K562 (cell line): ENCODE results near the gene ARL14EPL. TPM values are rescaled to one million over a fixed set of nuclear protein-coding genes. Genes with fewer than 3 reads are reported as not detected.

ENCODE experiments used
- ATAC-seq: fragments of 200-7000 bp; cut with Tn5 transposase; 3 replicates; pipeline ENCODE4 v1.9.1; 2020; ENCODE audit warnings: moderate library complexity
- BruUV-seq: library from RNA; stranded (reverse); fragments of 400-500 nt; replicated peaks from 2 replicates; lab custom pipeline; 2021; lab: Mats Ljungman, UMichigan
- CTCF ChIA-PET: fragments of 300-600 bp; formaldehyde crosslinking; extraction: SDS; loops from one replicate; lab custom pipeline; 2021; ENCODE audit warnings: low intra/inter-chr PET ratio; lab: Yijun Ruan, JAX
- POLR2A ChIA-PET: fragments of 300-600, 350-650 bp; sonication (Branson Sonifier 250); formaldehyde crosslinking; extraction: SDS; loops from one replicate; lab custom pipeline; 2021; ENCODE audit warnings: antibody characterized with exemption, inconsistent platforms; lab: Yijun Ruan, JAX
- DNase-seq, 4 experiments: peaks; one replicate each; pipeline versions ENCODE4 v3.0.0 to v3.0.0-alpha.2; 2011 to 2018; ENCODE audit warnings: low spot score in 3 of 4, mixed read lengths in 3 of 4; ENCODE audit errors: extremely low read depth in 1 of 4
- FAIRE-seq: peaks from 2 replicates; lab custom pipeline; 2011; peaks lifted over from hg19 to GRCh38; lab: Jason Lieb, UNC
- H2AFZ ChIP-seq: 2 replicates; pipeline ENCODE4 v1.6.0; 2011; ENCODE audit warnings: low read depth, low read length, control low read depth, inconsistent platforms
- H3K27ac ChIP-seq: fragments of 200-600 bp; 3 replicates; pipeline ENCODE4 v1.8.0; 2011; ENCODE audit warnings: low read depth, mild to moderate bottlenecking, control low read depth, inconsistent platforms, low read length, moderate library complexity, mixed read lengths; ENCODE audit errors: extremely low read depth
- H3K27me3 ChIP-seq, 2 experiments: fragments of 300-600 bp in 1 of 2; 2 replicates in 1 of 2; 3 replicates in 1 of 2; pipeline versions ENCODE4 v1.6.0 to v1.8.0; 2011; ENCODE audit warnings: inconsistent platforms in 2 of 2, low read length in 2 of 2, mild to moderate bottlenecking in 1 of 2, mixed read lengths in 1 of 2, moderate library complexity in 1 of 2; ENCODE audit not compliant: control insufficient read depth in 2 of 2, insufficient read depth in 2 of 2
- H3K36me3 ChIP-seq: fragments of 300-600 bp; 3 replicates; pipeline ENCODE4 v1.8.0; 2011; ENCODE audit warnings: mild to moderate bottlenecking, low read length, inconsistent platforms; ENCODE audit not compliant: control insufficient read depth, insufficient read depth
- H3K4me1 ChIP-seq, 2 experiments: fragments of 200-600 bp in 1 of 2; replicated peaks in 1 of 2; 2 replicates in 1 of 2; 3 replicates in 1 of 2; pipeline versions ENCODE4 v1.5.1 to v1.8.0; 2011; ENCODE audit warnings: inconsistent platforms in 2 of 2, low read length in 2 of 2, mild to moderate bottlenecking in 1 of 2, mixed read lengths in 1 of 2, moderate library complexity in 1 of 2; ENCODE audit not compliant: control insufficient read depth in 2 of 2, insufficient read depth in 2 of 2
- H3K4me2 ChIP-seq: 2 replicates; pipeline ENCODE4 v1.6.1; 2011; ENCODE audit warnings: low read length, control low read depth, inconsistent platforms, mixed read lengths; ENCODE audit not compliant: insufficient read depth
- H3K4me3 ChIP-seq: fragments of 200-600 bp; sonication (generic), shearing (Covaris generic); 2 replicates; pipeline ENCODE4 v1.5.1; 2016; ENCODE audit warnings: control low read depth, inconsistent platforms
- H3K79me2 ChIP-seq: fragments of 200-600 bp; 3 replicates; pipeline ENCODE4 v1.8.0; 2011; ENCODE audit warnings: low read length, inconsistent platforms; ENCODE audit not compliant: control insufficient read depth, insufficient read depth
- H3K9ac ChIP-seq, 2 experiments: 2 replicates each; pipeline versions ENCODE4 v1.6.0 to v1.6.1; 2011; ENCODE audit warnings: low read depth in 2 of 2, low read length in 2 of 2, control low read depth in 1 of 2, inconsistent platforms in 1 of 2, mild to moderate bottlenecking in 1 of 2, mixed read lengths in 1 of 2; ENCODE audit not compliant: insufficient read depth in 1 of 2
- H3K9me1 ChIP-seq: one replicate; pipeline ENCODE4 v1.6.0; 2011; ENCODE audit warnings: inconsistent platforms, mild to moderate bottlenecking, low read length, moderate library complexity; ENCODE audit not compliant: control insufficient read depth, insufficient read depth
- H3K9me3 ChIP-seq: replicated peaks from 2 replicates; pipeline ENCODE4 v1.5.1; 2011; ENCODE audit warnings: low read depth, low read length, inconsistent platforms; ENCODE audit not compliant: control insufficient read depth, insufficient read depth
- H4K20me1 ChIP-seq: replicated peaks from 2 replicates; pipeline ENCODE4 v1.6.1; 2011; ENCODE audit warnings: low read length, inconsistent platforms, mixed read lengths; ENCODE audit not compliant: control insufficient read depth, insufficient read depth
- CCAR2 ChIP-seq: fragments of 200-400 bp; formaldehyde crosslinking; IDR thresholded peaks from 2 replicates; pipeline ENCODE4 v1.6.1; 2017; ENCODE audit warnings: mild to moderate bottlenecking, low read depth, low read length
- ELF4 ChIP-seq: fragments of 450-650 bp; formaldehyde crosslinking; IDR thresholded peaks from 2 replicates; pipeline ENCODE4 v1.4.0; 2022; ENCODE audit warnings: missing genetic modification characterization
- GTF2F1 ChIP-seq: IDR thresholded peaks from 2 replicates; pipeline ENCODE4 v1.6.1; 2011; ENCODE audit warnings: low read depth, low read length, improper control_type of control experiment
- HNRNPL ChIP-seq: fragments of 200-400 bp; formaldehyde crosslinking; IDR thresholded peaks from 2 replicates; pipeline ENCODE4 v1.6.1; 2017; ENCODE audit warnings: low read depth, mild to moderate bottlenecking, low read length
- MCM3 ChIP-seq: fragments of 450-650 bp; IDR thresholded peaks from 2 replicates; pipeline ENCODE4 v1.6.1; 2016
- MEF2A ChIP-seq: IDR thresholded peaks from 2 replicates; pipeline ENCODE4 v1.6.1; 2011; ENCODE audit warnings: low read depth, mild to moderate bottlenecking, low read length, moderate library complexity; ENCODE audit not compliant: control insufficient read depth
- RB1 ChIP-seq: fragments of 450-650 bp; IDR thresholded peaks from 2 replicates; pipeline ENCODE4 v1.6.1; 2017; ENCODE audit warnings: low read depth, mild to moderate bottlenecking
- RBM14 ChIP-seq: fragments of 200-400 bp; formaldehyde crosslinking; IDR thresholded peaks from 2 replicates; pipeline ENCODE4 v1.6.1; 2018; ENCODE audit warnings: low read depth, mild to moderate bottlenecking, low read length, moderate library complexity, borderline replicate concordance; ENCODE audit not compliant: insufficient read depth
- TBP ChIP-seq: optimal IDR thresholded peaks from 2 replicates; pipeline ENCODE3; 2011; ENCODE audit warnings: low read depth, low read length, improper control_type of control experiment
- TOE1 ChIP-seq, 2 experiments: fragments of 450-650 bp in 1 of 2; sonication (generic) in 1 of 2; formaldehyde crosslinking in 1 of 2; IDR thresholded peaks; 2 replicates each; pipeline versions ENCODE4 v1.7.1 to v1.8.0; 2016 to 2022; ENCODE audit warnings: borderline replicate concordance in 2 of 2, mild to moderate bottlenecking in 2 of 2, antibody characterized with exemption in 1 of 2, inconsistent platforms in 1 of 2, low read depth in 1 of 2, missing genetic modification reagents in 1 of 2, moderate library complexity in 1 of 2
- ZC3H11A ChIP-seq: IDR thresholded peaks from 2 replicates; pipeline ENCODE4 v1.6.1; 2012; ENCODE audit warnings: low read depth, low read length, improper control_type of control experiment
- WGBS: fragments of 100-300 bp; shearing (Covaris generic); methylation state at CpG from one replicate; pipeline ENCODE4 v1.1.6; 2016; ENCODE audit warnings: low coverage, mixed read lengths; ENCODE audit not compliant: insufficient coverage; ENCODE audit errors: missing lambda C conversion rate; 5-methylcytosine and 5-hydroxymethylcytosine counted together
- in situ Hi-C: fragments of 300-500 bp; cut with MboI; formaldehyde crosslinking; loops from 4 replicates; pipeline ENCODE4 v1.15.0; 2018; ENCODE audit warnings: inconsistent platforms, mixed read lengths
- intact Hi-C: fragments of 100-400 bp; cut with micrococcal nuclease; formaldehyde crosslinking; loops from 2 replicates; pipeline ENCODE4 v1.14.2; 2022
- polyA plus RNA-seq, 8 experiments: library from polyadenylated mRNA; depleted of rRNA in 4 of 8; stranded (reverse) in 5 of 8; unstranded in 3 of 8; fragments of >200 nt; fragmentation: Nextera tagmentation in 2 of 8; fragmentation: Illumina TruSeq in 1 of 8; extraction: Ambion mirVana in 2 of 8; extraction: Trizol in 1 of 8; gene quantifications; 2 replicates each; pipeline versions ENCODE4 v1.2.1 to v1.2.3, GENCODE V29; 2011 to 2014; ENCODE audit warnings: inconsistent platforms in 1 of 8, missing spikeins in 1 of 8
- total RNA-seq, 7 experiments: library from RNA; depleted of rRNA in 6 of 7; stranded (reverse); fragments of >200 nt in 6 of 7; fragmentation: Illumina TruSeq in 2 of 7; extraction: Trizol in 2 of 7; gene quantifications; 2 replicates each; pipeline versions ENCODE4 v1.2.1 to v1.2.3, GENCODE V29; 2011 to 2021; ENCODE audit warnings: low replicate concordance in 1 of 7
- TF ChIP-seq, protein P1 (sequence below), 2 experiments: fragments of 450-650 bp; IDR thresholded peaks; 2 replicates each; pipeline ENCODE4 v1.6.1; 2016
- TF ChIP-seq, protein P2 (sequence below): IDR thresholded peaks from 2 replicates; pipeline ENCODE4 v1.6.1; 2011; ENCODE audit warnings: borderline replicate concordance, low read depth, mild to moderate bottlenecking, moderate library complexity, low read length; ENCODE audit not compliant: insufficient read depth, poor library complexity, severe bottlenecking

Gene ARL14EPL
- total and polyA plus RNA-seq, 9 of the 15 experiments (the other 6 are each of a cell fraction or from before 2014, with no cell fraction given), result 0.06 to 0.14 (median 0.08) TPM; not detected in 5

DNA sequence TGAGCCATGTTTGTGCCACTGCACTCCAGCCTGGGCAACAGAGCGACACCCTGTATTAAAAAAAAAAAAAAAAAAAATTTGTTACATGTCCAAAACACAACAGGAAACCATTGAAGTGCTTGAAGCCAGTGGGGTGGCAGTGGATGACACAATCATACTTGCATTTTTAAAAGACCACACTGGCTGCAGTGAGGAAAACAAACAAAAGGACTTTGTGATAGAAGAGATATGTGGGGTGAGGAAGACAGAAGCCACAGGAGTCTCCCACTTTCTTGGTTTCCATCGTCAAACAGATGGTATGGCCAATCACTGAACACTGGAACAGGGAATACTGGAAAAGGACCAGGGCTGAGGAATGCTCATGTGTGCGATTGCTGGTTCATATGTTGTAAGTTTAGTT is 31.7 kb downstream of the ARL14EPL start:
- Histone ChIP-seq H3K4me3 (no peak overlapping the region), H3K9me3 (no peaks in the 10 kb centered on the region; the same call in 1 of the 2 replicates), H4K20me1 (no peaks in the 10 kb centered on the region), H3K27ac (no peak overlapping the region)
- no peak for ATAC-seq
- intact Hi-C loops, result loop anchor here (10.0 kb wide), 1 partner anchor 89 kb away; no protein-coding TSS in a partner anchor
- POLR2A ChIA-PET, result interaction anchor here (0.6 kb wide), 1 partner anchor 10 kb away, joined by 3 read pairs; no protein-coding TSS in a partner anchor
- no TSS peak for BruUV-seq
- WGBS, result 0% methylated on average over 3 of the region's 3 CpGs
- TF ChIP-seq ZC3H11A, result no peak
- no peak for TF ChIP-seq TOE1 (IDR thresholded peaks at IDR 0.05; ENCODE audit: borderline replicate concordance)
- TF ChIP-seq TOE1 (CRISPR knock-in tag; IDR thresholded peaks at IDR 0.05; ENCODE audit: borderline replicate concordance, low read depth), result no peak
- TF ChIP-seq RB1, result no peak
- TF ChIP-seq TBP, result no peak
- TF ChIP-seq CCAR2, result no peak
- TF ChIP-seq HNRNPL, result no peak
- no peak for TF ChIP-seq MEF2A
- TF ChIP-seq ELF4, result no peak
- TF ChIP-seq, protein P1, sequence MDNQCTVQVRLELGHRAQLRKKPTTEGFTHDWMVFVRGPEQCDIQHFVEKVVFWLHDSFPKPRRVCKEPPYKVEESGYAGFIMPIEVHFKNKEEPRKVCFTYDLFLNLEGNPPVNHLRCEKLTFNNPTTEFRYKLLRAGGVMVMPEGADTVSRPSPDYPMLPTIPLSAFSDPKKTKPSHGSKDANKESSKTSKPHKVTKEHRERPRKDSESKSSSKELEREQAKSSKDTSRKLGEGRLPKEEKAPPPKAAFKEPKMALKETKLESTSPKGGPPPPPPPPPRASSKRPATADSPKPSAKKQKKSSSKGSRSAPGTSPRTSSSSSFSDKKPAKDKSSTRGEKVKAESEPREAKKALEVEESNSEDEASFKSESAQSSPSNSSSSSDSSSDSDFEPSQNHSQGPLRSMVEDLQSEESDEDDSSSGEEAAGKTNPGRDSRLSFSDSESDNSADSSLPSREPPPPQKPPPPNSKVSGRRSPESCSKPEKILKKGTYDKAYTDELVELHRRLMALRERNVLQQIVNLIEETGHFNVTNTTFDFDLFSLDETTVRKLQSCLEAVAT (IDR thresholded peaks at IDR 0.05), result no peak
- TF ChIP-seq RBM14, result no peak
- TF ChIP-seq, protein P2, sequence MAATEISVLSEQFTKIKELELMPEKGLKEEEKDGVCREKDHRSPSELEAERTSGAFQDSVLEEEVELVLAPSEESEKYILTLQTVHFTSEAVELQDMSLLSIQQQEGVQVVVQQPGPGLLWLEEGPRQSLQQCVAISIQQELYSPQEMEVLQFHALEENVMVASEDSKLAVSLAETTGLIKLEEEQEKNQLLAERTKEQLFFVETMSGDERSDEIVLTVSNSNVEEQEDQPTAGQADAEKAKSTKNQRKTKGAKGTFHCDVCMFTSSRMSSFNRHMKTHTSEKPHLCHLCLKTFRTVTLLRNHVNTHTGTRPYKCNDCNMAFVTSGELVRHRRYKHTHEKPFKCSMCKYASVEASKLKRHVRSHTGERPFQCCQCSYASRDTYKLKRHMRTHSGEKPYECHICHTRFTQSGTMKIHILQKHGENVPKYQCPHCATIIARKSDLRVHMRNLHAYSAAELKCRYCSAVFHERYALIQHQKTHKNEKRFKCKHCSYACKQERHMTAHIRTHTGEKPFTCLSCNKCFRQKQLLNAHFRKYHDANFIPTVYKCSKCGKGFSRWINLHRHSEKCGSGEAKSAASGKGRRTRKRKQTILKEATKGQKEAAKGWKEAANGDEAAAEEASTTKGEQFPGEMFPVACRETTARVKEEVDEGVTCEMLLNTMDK, result no peak
- TF ChIP-seq MCM3, result no peak
- TF ChIP-seq GTF2F1, result no peak
- TF ChIP-seq, all 486 proteins: peak for 0
- no peak for DNase-seq
- no peaks in the 10 kb centered on the region for H3K36me3 ChIP-seq
- H3K79me2 ChIP-seq, result no peaks in the 10 kb centered on the region
- no peaks in the 10 kb centered on the region for H3K4me1 ChIP-seq
- no peak for FAIRE-seq
- H3K9me1 ChIP-seq, result no peaks in the 10 kb centered on the region
- no peak overlapping the region for H3K9ac ChIP-seq
- no peak overlapping the region for H3K4me2 ChIP-seq
- H2AFZ ChIP-seq, result no peak overlapping the region
- H3K27me3 ChIP-seq, result peaks cover 0 to 8% of the 10 kb centered on the region in 2 experiments; a peak in 3 of 5 replicates
- in situ Hi-C loops, result no loop called here
- CTCF ChIA-PET, result no interaction called here
